ENCODE results near the gene ZNF574.

GRCh38 chr19:42078058-42078457, 2.1 kb downstream of the ZNF574 start:
- TF ChIP-seq CTCF (IDR thresholded peaks at IDR 0.05) = no peak
- TF ChIP-seq POLR2A (IDR thresholded peaks at IDR 0.05) = no peak
